Embryonic facial prominence (tissue), 1 donor: ENCODE results near the gene TP53TG3E.
"Not testable (repeated sequence)": the region's sequence is repeated elsewhere in the genome, so short reads cannot be mapped to it uniquely, and the experiment has no call there.

Experiments
- DNase-seq: peaks from one replicate; pipeline ENCODE4 v3.0.0-alpha.2; 2016; ENCODE audit errors: extremely low spot score

TP53TG3E gene

GRCh38 chr16:33304006-33304405 is at the start of gene TP53TG3E:
Gene TP53TG3E (plus strand): TSS chr16:33304306. CDS start chr16:33304374, 68 bp downstream.
- DNase-seq: not testable (repeated sequence)

- not testable (repeated sequence) for DNase-seq
Measured at GRCh38 chr16:33336226-33337012, 32.3 kb downstream of the TP53TG3E start.

- DNase-seq: not testable (repeated sequence)
Measured at GRCh38 chr16:33337627-33338542, 33.8 kb downstream of the TP53TG3E start.

GRCh38 chr16:33338543-33338951 is 34.4 kb downstream of the TP53TG3E start:
- not testable (repeated sequence) for DNase-seq

- DNase-seq: not testable (repeated sequence)
Measured at GRCh38 chr16:33339093-33340061, 35.3 kb downstream of the TP53TG3E start.
